PC-3 (cell line): ENCODE measurements around the gene FAM114A1. TPM values are rescaled to one million over a fixed set of nuclear protein-coding genes. Genes with fewer than 3 reads are reported as not detected.
A peak's percentile ranks its signal among the peaks of the same experiment; 100 is the strongest.

Experiments
- ATAC-seq: fragments of 200-7000 bp; cut with Tn5 transposase; 2 replicates; pipeline ENCODE4 v1.9.1; 2020; ENCODE audit warnings: mild to moderate bottlenecking, moderate library complexity
- BruUV-seq: library from RNA; stranded (reverse); fragments of 400-500 nt; replicated peaks from 2 replicates; lab custom pipeline; 2021; lab: Mats Ljungman, UMichigan
- CTCF ChIA-PET: fragments of 300-600 bp; sonication (Branson Sonifier 250); formaldehyde crosslinking; loops from one replicate; lab custom pipeline; 2022; ENCODE audit warnings: antibody characterized with exemption; lab: Charles Lee
- POLR2A ChIA-PET: fragments of 300-600 bp; sonication (Branson Sonifier 250); formaldehyde crosslinking; loops from one replicate; lab custom pipeline; 2022; ENCODE audit warnings: antibody characterized with exemption; ENCODE audit not compliant: unreplicated experiment; lab: Charles Lee
- DNase-seq: peaks from one replicate; pipeline ENCODE4 v3.0.0-alpha.2; 2015
- H2AFZ ChIP-seq: fragments of 300-600 bp; sonication (generic); 2 replicates; pipeline ENCODE4 v1.6.0; 2016; ENCODE audit warnings: antibody characterized with exemption, low read length
- H3F3A ChIP-seq: fragments of 300-600 bp; sonication (generic); one replicate; pipeline ENCODE4 v1.6.0; 2017; ENCODE audit warnings: antibody characterized with exemption, low read length, control low read depth, mild to moderate bottlenecking; ENCODE audit not compliant: unreplicated experiment
- H3K27ac ChIP-seq: fragments of 300-600 bp; sonication (generic); 2 replicates; pipeline ENCODE4 v1.5.1; 2016; ENCODE audit warnings: mild to moderate bottlenecking, low read length
- H3K27me3 ChIP-seq: fragments of 300-600 bp; sonication (generic); 2 replicates; pipeline ENCODE4 v1.6.1; 2016; ENCODE audit warnings: low read length, mixed read lengths
- H3K36me3 ChIP-seq: fragments of 300-600 bp; sonication (generic); 2 replicates; pipeline ENCODE4 v1.6.1; 2016; ENCODE audit warnings: low read depth, mixed run types, low read length, mixed read lengths
- H3K4me1 ChIP-seq: fragments of 300-600 bp; sonication (generic); 2 replicates; pipeline ENCODE4 v1.5.1; 2016; ENCODE audit warnings: low read length; ENCODE audit not compliant: insufficient read depth
- H3K4me2 ChIP-seq: fragments of 300-600 bp; sonication (generic); 2 replicates; pipeline ENCODE4 v1.6.0; 2016; ENCODE audit warnings: low read length
- H3K4me3 ChIP-seq: fragments of 300-600 bp; sonication (generic); 2 replicates; pipeline ENCODE4 v1.5.1; 2016; ENCODE audit warnings: mild to moderate bottlenecking, low read length, mixed read lengths
- H3K79me2 ChIP-seq: fragments of 300-600 bp; sonication (generic); 2 replicates; pipeline ENCODE4 v1.6.1; 2017; ENCODE audit warnings: low read length, mixed read lengths
- H3K9ac ChIP-seq: fragments of 300-600 bp; sonication (generic); 2 replicates; pipeline ENCODE4 v1.6.0; 2016; ENCODE audit warnings: mild to moderate bottlenecking, low read length
- H3K9me2 ChIP-seq: fragments of 300-600 bp; sonication (generic); replicated peaks from 2 replicates; pipeline ENCODE4 v1.6.1; 2016; ENCODE audit warnings: mixed run types, low read length, mixed read lengths
- H3K9me3 ChIP-seq: fragments of 300-600 bp; sonication (generic); 2 replicates; pipeline ENCODE4 v1.6.1; 2016; ENCODE audit warnings: low read length, mixed read lengths
- H4K20me1 ChIP-seq: fragments of 300-600 bp; sonication (generic); 2 replicates; pipeline ENCODE4 v1.6.1; 2016; ENCODE audit warnings: low read length, mixed read lengths
- EZH2 ChIP-seq: fragments of 300-600 bp; sonication (generic); IDR thresholded peaks from one replicate; pipeline ENCODE4 v1.6.1; 2017; ENCODE audit warnings: antibody characterized with exemption, mild to moderate bottlenecking, low read length; ENCODE audit not compliant: unreplicated experiment
- EZH2phosphoT487 ChIP-seq: fragments of 300-600 bp; sonication (generic); IDR thresholded peaks from 2 replicates; pipeline ENCODE4 v1.6.1; 2018; ENCODE audit warnings: mild to moderate bottlenecking, antibody characterized with exemption, low read length, borderline replicate concordance
- intact Hi-C: fragments of 100-400 bp; cut with micrococcal nuclease; formaldehyde crosslinking; loops from 2 replicates; pipeline ENCODE4 v1.9.0; 2023
- total RNA-seq: library from RNA; depleted of rRNA; stranded (reverse); fragments of >200 nt; gene quantifications from 2 replicates; pipeline ENCODE4 v1.2.3, GENCODE V29; 2014
- TF ChIP-seq, protein P1 (sequence below): fragments of 300-600 bp; sonication (generic); conservative IDR thresholded peaks from 2 replicates; pipeline ENCODE4 v1.5.1; 2017; ENCODE audit warnings: antibody characterized with exemption, low read depth, mild to moderate bottlenecking, low read length

Gene FAM114A1
- total RNA-seq, 1 experiment from 2014 or later: 25.0 TPM

DNA sequence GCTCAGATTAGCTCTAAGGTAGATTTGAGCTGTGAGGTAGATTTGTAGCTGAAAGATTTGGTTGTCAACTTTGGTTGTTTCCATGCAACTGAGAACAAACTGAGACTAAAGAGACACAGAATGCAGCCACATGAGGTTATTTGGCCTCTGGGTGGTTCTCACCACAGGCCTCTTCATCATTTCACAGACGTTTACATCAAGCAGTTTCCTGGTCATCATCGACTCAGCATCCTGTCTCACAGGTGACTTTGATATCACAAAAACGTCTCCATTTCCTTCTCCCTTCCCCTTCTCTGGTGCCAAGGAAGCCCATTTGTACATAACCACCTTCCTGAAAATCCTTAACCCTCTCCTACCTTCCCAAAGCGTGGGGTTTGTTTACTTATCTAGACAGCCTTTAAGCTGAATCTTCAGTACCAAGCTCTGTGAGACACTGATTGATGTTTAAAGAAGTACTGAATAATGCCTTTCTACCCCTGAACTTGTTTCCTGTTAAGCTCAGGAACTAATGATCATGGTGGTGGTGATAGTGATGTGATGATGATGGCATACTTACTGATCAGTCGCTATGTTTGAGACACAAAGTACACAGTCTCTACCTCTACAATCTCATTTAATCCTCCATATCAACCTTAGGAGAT is 81.9 kb downstream of the FAM114A1 start:
- Histone ChIP-seq H3K9ac (no peak overlapping the region), H4K20me1 (no peaks in the 10 kb centered on the region), H3K4me3 (no peak overlapping the region), H3K27ac (peak overlapping the region; percentile 54), H3K4me1 (peaks cover 21% of the 10 kb centered on the region), H3K4me2 (peak overlapping the region; percentile 54; the same call in 1 of the 2 replicates), H3K36me3 (no peaks in the 10 kb centered on the region), H3K79me2 (no peaks in the 10 kb centered on the region), H3K9me3 (no peaks in the 10 kb centered on the region), H3K9me2 (no peaks in the 10 kb centered on the region), H3F3A (no peaks in the 10 kb centered on the region), H2AFZ (peak overlapping the region; percentile 68), H3K27me3 (no peaks in the 10 kb centered on the region)
- TF ChIP-seq EZH2phosphoT487: no peak
- TF ChIP-seq EZH2: no peak
- TF ChIP-seq, protein P1, sequence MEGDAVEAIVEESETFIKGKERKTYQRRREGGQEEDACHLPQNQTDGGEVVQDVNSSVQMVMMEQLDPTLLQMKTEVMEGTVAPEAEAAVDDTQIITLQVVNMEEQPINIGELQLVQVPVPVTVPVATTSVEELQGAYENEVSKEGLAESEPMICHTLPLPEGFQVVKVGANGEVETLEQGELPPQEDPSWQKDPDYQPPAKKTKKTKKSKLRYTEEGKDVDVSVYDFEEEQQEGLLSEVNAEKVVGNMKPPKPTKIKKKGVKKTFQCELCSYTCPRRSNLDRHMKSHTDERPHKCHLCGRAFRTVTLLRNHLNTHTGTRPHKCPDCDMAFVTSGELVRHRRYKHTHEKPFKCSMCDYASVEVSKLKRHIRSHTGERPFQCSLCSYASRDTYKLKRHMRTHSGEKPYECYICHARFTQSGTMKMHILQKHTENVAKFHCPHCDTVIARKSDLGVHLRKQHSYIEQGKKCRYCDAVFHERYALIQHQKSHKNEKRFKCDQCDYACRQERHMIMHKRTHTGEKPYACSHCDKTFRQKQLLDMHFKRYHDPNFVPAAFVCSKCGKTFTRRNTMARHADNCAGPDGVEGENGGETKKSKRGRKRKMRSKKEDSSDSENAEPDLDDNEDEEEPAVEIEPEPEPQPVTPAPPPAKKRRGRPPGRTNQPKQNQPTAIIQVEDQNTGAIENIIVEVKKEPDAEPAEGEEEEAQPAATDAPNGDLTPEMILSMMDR: no peak
- ATAC-seq (peak; percentile 48), DNase-seq (peak; percentile 48)
- CTCF ChIA-PET: no interaction called here
- POLR2A ChIA-PET: no interaction called here
- intact Hi-C loops: no loop called here
- BruUV-seq: no TSS peak

DNA sequence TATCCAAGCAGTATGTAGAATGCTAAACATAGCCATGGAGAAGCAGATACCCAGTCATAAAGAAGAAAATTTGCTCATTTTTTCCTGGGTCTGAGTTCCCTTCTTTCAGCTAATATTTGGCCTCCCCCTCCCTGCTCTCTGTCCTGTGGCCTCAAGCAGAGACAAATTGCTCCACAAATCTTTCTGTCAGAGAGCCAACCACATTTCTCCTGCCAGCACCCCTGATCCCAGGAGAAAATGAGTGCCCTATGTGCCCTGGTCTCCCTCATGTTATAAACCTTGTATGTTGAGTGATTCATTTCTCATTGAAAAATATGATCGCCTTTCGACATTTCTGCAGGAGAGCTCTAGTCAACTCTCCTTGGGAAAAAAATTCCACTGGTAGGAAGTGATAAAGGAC is 82.6 kb downstream of the FAM114A1 start:
- DNase-seq (no peak), ATAC-seq (no peak)
- peaks cover 21% of the 10 kb centered on the region for H3K4me1 ChIP-seq
- no peak overlapping the region for H3K9ac ChIP-seq
- H3K27ac ChIP-seq: peak overlapping the region; percentile 42; the same call in 1 of the 2 replicates
- no TSS peak for BruUV-seq
- intact Hi-C loops: no loop called here
- H3K9me2 ChIP-seq: no peaks in the 10 kb centered on the region
- ChIA-PET CTCF (no interaction called here), POLR2A (no interaction called here)
- no peaks in the 10 kb centered on the region for H3K79me2 ChIP-seq
- H3F3A ChIP-seq: no peaks in the 10 kb centered on the region
- H3K4me3 ChIP-seq: no peak overlapping the region
- H2AFZ ChIP-seq: no peak overlapping the region
- H3K27me3 ChIP-seq: no peaks in the 10 kb centered on the region
- H3K9me3 ChIP-seq: no peaks in the 10 kb centered on the region
- H3K4me2 ChIP-seq: no peak overlapping the region
- TF ChIP-seq, protein P1: no peak
- TF ChIP-seq EZH2phosphoT487 (no peak), EZH2 (no peak)
- H4K20me1 ChIP-seq: no peaks in the 10 kb centered on the region
- H3K36me3 ChIP-seq: no peaks in the 10 kb centered on the region

DNA sequence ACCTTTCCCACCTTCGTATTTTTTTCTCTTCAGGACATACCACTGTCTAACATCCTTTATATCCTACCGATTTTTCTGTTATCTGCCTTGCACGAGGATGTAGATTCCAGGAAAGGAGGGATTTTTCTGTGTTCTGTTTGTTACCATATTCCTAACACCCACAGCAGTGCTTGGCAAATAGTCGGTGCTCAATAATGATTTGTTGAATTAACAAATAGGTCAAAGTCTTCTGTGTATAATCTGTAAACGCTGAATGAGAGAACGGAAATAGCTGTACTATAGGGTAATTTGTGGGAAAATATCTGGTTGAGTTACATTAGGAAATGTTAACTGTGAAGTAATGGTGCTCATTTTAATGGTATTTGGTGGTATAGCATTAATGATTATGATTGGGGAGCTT is 83.1 kb downstream of the FAM114A1 start:
- Histone ChIP-seq H3K4me3 (no peak overlapping the region), H3K36me3 (no peaks in the 10 kb centered on the region), H4K20me1 (no peaks in the 10 kb centered on the region), H3K27ac (no peak overlapping the region), H2AFZ (no peak overlapping the region), H3K4me1 (peaks cover 21% of the 10 kb centered on the region), H3K79me2 (no peaks in the 10 kb centered on the region), H3K27me3 (no peaks in the 10 kb centered on the region), H3K9me3 (no peaks in the 10 kb centered on the region), H3K9ac (no peak overlapping the region), H3F3A (no peaks in the 10 kb centered on the region), H3K9me2 (no peaks in the 10 kb centered on the region), H3K4me2 (no peak overlapping the region)
- DNase-seq (no peak), ATAC-seq (no peak)
- TF ChIP-seq, protein P1: no peak
- TF ChIP-seq EZH2: no peak
- TF ChIP-seq EZH2phosphoT487: no peak
- ChIA-PET POLR2A (no interaction called here), CTCF (no interaction called here)
- intact Hi-C loops: no loop called here
- no TSS peak for BruUV-seq
